Adrenal gland (tissue), 12 donors: ENCODE data around the gene LIPC. TPM values are rescaled to one million over a fixed set of nuclear protein-coding genes. Genes with fewer than 3 reads are reported as not detected.

Source experiments
- DNase-seq, 7 donors: peaks; one replicate each; pipeline ENCODE4 v3.0.0-alpha.2; 2019 to 2020
- H3K27ac ChIP-seq, 5 donors: fragments of 200-600 bp; sonication (generic) in 4 of 5; 1 replicate in 3 of 5; 2 replicates in 2 of 5; pipeline versions ENCODE4 v1.5.1 to v1.8.0; 2016 to 2020; ENCODE audit warnings: mild to moderate bottlenecking in 1 of 5
- H3K27me3 ChIP-seq: fragments of 200-600 bp; 2 replicates; pipeline ENCODE4 v1.8.0; 2021
- H3K36me3 ChIP-seq, 2 donors: fragments of 200-600 bp; replicated peaks in 1 of 2; 1 replicate in 1 of 2; 2 replicates in 1 of 2; pipeline versions ENCODE4 v1.5.1 to v1.8.0; 2018 to 2022
- H3K4me1 ChIP-seq, 2 donors: fragments of 200-600 bp; replicated peaks in 1 of 2; 1 replicate in 1 of 2; 2 replicates in 1 of 2; pipeline versions ENCODE4 v1.5.1 to v1.8.0; 2018 to 2021
- H3K4me3 ChIP-seq, 4 donors: fragments of 200-600 bp; sonication (generic) in 3 of 4; one replicate each; pipeline ENCODE4 v1.5.1; 2016 to 2018
- H3K9me3 ChIP-seq, 3 donors: fragments of 200-600 bp; sonication (generic) in 1 of 3; replicated peaks in 1 of 3; 1 replicate in 2 of 3; 2 replicates in 1 of 3; pipeline versions ENCODE4 v1.5.1 to v1.8.0; 2016 to 2021
- POLR2A ChIP-seq, 2 donors: fragments of 450-650 bp; IDR thresholded peaks; one replicate each; pipeline ENCODE4 v1.6.1; 2017; ENCODE audit warnings: antibody characterized with exemption in 2 of 2, mild to moderate bottlenecking in 2 of 2, moderate library complexity in 1 of 2
- WGBS, 4 donors: extraction: QIAGEN DNeasy Blood & Tissue Kit in 2 of 4; methylation state at CpG; one replicate each; pipeline versions ENCODE4 v1.1.5 to v1.1.7; 2013 to 2017; 5-methylcytosine and 5-hydroxymethylcytosine counted together
- intact Hi-C, 2 donors: fragments of 100-400 bp; cut with DNase I; formaldehyde crosslinking; loops; one replicate each; pipeline versions ENCODE4 v1.14.1 to v1.15.0; 2022 to 2023
- polyA plus RNA-seq, 3 donors: library from polyadenylated mRNA; stranded (reverse); fragments of 200-250 nt in 2 of 3; fragments of 350-450 nt in 1 of 3; fragmentation: Illumina TruSeq in 1 of 3; extraction: RNeasy Lipid Tissue Mini Kit (QIAGEN cat#74804) in 1 of 3; gene quantifications; one replicate each; pipeline ENCODE4 v1.2.3, GENCODE V29; 2013 to 2014
- total RNA-seq, 9 donors: library from RNA; depleted of rRNA in 4 of 9; stranded (reverse); fragments of >200 nt in 4 of 9; fragments of 120-200 nt in 1 of 9; fragmentation: NEBNext Ultra II Directional in 1 of 9; extraction: Animal tissue kit (Norgen Biotek cat#: 25700) in 1 of 9; gene quantifications; one replicate each; pipeline versions ENCODE4 v1.1.0 to v1.2.4, GENCODE V29; 2013 to 2023
- TF ChIP-seq, protein P1 (sequence below), 6 experiments: fragments of 450-650 bp in 4 of 6; fragments of 200-600 bp in 2 of 6; sonication (generic) in 1 of 6; IDR thresholded peaks; 1 replicate in 5 of 6; 2 replicates in 1 of 6; pipeline versions ENCODE4 v1.5.1 to v1.8.0; 2016 to 2021; ENCODE audit warnings: antibody characterized with exemption in 6 of 6, mild to moderate bottlenecking in 2 of 6, moderate library complexity in 1 of 6
- donor health status: healthy with polysubstance abuse.
- donor health status: Bipolar disorder and iron deficiency.
- donor health status: DM: yes; HTN: yes; CAD: no.
- donor health status: DM: no; HTN: no; CAD: no.
- donor health status: DM: no; HTN: no; CAD: no.
- donor health status: DM: yes; HTN: yes; CAD: no.

Gene LIPC
- total and polyA plus RNA-seq, 12 donors = 0.11 to 1.0 (median 0.24) TPM; not detected in 5

DNA sequence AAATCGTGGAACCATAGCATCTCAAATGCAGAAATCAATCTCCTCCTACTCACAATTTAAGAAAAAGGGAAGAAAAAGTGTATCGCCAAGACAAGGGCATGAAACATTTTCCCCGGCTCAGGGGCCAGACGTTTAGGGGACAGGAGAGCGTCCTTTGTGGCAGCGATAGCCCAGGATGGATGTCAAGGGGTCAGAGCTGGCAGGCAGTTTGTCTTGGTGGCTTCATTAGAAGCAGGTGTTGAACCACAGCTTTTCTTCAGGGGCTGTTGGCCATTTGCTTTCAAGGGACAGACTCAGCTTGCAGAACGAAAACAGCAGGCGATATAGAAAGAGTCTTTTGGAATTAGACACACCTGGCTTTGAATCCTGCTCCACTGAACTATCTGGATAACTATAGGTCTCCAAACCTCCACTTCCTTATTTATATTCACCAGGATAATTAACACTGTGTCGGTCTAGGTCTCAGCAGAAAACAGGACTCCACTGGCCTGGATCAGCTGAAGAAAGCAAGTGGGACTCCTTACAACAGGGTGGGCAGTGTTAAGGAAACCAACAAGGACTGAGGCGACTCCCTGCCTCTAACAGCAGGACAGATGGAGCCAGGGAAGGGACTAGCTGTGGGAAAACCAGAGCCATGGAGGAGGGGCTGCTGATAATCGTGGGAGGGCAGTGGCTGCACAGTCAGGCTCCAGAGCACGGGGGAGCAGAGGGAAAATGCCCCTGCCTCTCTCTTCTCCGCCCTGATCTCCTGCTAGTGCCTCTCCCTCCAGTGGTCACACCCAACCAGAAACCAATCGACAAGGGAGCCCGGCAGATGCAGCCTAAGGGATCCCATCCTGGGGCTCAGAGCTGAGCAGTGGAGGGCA lies 123.6 kb downstream of the LIPC start:
- TF ChIP-seq, protein P1, sequence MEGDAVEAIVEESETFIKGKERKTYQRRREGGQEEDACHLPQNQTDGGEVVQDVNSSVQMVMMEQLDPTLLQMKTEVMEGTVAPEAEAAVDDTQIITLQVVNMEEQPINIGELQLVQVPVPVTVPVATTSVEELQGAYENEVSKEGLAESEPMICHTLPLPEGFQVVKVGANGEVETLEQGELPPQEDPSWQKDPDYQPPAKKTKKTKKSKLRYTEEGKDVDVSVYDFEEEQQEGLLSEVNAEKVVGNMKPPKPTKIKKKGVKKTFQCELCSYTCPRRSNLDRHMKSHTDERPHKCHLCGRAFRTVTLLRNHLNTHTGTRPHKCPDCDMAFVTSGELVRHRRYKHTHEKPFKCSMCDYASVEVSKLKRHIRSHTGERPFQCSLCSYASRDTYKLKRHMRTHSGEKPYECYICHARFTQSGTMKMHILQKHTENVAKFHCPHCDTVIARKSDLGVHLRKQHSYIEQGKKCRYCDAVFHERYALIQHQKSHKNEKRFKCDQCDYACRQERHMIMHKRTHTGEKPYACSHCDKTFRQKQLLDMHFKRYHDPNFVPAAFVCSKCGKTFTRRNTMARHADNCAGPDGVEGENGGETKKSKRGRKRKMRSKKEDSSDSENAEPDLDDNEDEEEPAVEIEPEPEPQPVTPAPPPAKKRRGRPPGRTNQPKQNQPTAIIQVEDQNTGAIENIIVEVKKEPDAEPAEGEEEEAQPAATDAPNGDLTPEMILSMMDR (IDR thresholded peaks at IDR 0.05) = no peak
- TF ChIP-seq POLR2A (IDR thresholded peaks at IDR 0.05) = no peak

DNA sequence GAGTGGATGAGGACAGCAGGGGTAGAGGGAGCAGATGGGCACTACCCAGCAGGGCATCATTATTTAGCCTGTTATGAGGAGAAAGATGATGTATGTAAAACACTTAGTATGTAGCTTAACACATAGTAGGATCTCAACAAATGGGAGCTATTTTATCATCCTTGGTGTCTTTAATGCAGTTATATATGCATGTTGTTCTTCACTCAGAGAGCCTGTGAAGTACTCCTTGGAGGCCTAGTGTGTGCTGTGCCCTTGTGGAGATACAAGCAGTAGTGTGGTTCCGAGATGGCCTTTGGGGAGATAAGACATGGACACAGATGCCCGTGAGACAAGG lies 124.2 kb downstream of the LIPC start:
- Histone ChIP-seq H3K4me3 (no peak overlapping the region), H3K4me1 (peaks cover 0 to 10% of the 10 kb centered on the region in 2 donors), H3K27ac (no peak overlapping the region), H3K27me3 (no peaks in the 10 kb centered on the region), H3K9me3 (no peaks in the 10 kb centered on the region), H3K36me3 (no peaks in the 10 kb centered on the region)
- intact Hi-C loops = loop anchor here in 1 of 2 donors (10.0 kb wide), 1 partner anchor 281 kb away; no protein-coding TSS in a partner anchor
- DNase-seq = peak in 1 of 7 donors; percentile 9
- 56 to 67% (median 61%) methylated on average over 2 of the region's 2 CpGs for WGBS, 4 donors
- TF ChIP-seq, protein P1 (IDR thresholded peaks at IDR 0.05) = no peak
- no peak for TF ChIP-seq POLR2A (IDR thresholded peaks at IDR 0.05)

More for the DNA sequence above, 123.6 kb downstream of the LIPC start:
- WGBS, 4 donors = 81 to 91% (median 86%) methylated on average over 13 to 15 of the region's 15 CpGs
- Histone ChIP-seq H3K9me3 (no peaks in the 10 kb centered on the region), H3K4me1 (peaks cover 0 to 10% of the 10 kb centered on the region in 2 donors), H3K27me3 (no peaks in the 10 kb centered on the region), H3K36me3 (no peaks in the 10 kb centered on the region), H3K4me3 (no peak overlapping the region), H3K27ac (no peak overlapping the region)
- intact Hi-C loops = loop anchor here in 1 of 2 donors (10.0 kb wide), 1 partner anchor 281 kb away; no protein-coding TSS in a partner anchor
- DNase-seq = peak in 1 of 7 donors; percentile 38

DNA sequence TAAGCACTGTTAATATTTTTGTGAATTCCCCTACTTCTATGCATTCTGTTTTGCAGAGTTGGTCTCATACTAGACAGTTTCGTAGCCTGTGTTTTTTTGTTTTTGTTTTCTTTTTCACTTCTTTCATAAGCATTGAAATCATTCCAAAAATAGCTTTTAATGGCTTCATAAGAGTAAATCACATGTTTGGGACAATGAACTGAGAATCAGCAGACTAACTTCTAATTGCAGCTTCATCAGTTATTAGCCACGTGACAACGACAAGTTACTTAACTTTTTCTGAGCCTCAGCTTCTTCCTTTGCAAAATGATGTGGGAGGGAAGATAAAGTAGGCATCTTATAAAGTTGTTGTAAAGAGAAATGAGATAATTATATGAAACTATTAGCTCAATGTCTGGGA lies 124.8 kb downstream of the LIPC start:
- TF ChIP-seq POLR2A (IDR thresholded peaks at IDR 0.05) = no peak
- TF ChIP-seq, protein P1 (IDR thresholded peaks at IDR 0.05) = no peak
- intact Hi-C loops = loop anchor here in 1 of 2 donors (10.0 kb wide), 1 partner anchor 282 kb away; no protein-coding TSS in a partner anchor
- no peaks in the 10 kb centered on the region for H3K27me3 ChIP-seq
- WGBS, 4 donors = 51 to 65% (median 55%) methylated on average over 3 of the region's 3 CpGs
- H3K4me3 ChIP-seq = no peak overlapping the region
- H3K9me3 ChIP-seq = no peaks in the 10 kb centered on the region
- no peak overlapping the region for H3K27ac ChIP-seq
- DNase-seq = no peak
- H3K4me1 ChIP-seq = peaks cover 0 to 7% of the 10 kb centered on the region in 2 donors
- H3K36me3 ChIP-seq = no peaks in the 10 kb centered on the region

DNA sequence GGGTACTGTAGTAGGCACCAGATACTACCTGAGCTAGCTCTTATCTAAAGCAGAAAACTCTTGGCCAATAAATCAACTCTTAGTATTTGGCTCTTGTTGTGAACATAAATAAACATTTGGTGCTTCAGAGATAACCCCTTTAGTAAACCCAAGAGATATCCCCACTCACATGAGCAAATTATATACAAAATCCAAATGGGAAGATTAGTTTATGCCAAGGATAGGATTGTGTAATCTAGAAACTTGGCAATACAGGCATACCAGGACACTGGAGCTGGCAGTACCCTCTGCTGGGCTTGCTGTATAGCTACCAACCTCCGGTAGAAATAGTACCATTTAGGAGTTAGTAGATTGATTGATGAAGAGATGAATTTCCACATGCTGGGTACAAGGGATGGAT lies 127.0 kb downstream of the LIPC start:
- H3K4me3 ChIP-seq = no peak overlapping the region
- WGBS, 4 donors = 80 to 100% (median 91%) methylated on average over 1 of the region's 1 CpG
- H3K4me1 ChIP-seq = no peaks in the 10 kb centered on the region
- TF ChIP-seq, protein P1 (IDR thresholded peaks at IDR 0.05) = no peak
- no peak for TF ChIP-seq POLR2A (IDR thresholded peaks at IDR 0.05)
- no peaks in the 10 kb centered on the region for H3K36me3 ChIP-seq
- intact Hi-C loops = loop anchor here in 1 of 2 donors (10.0 kb wide), 1 partner anchor 284 kb away; no protein-coding TSS in a partner anchor
- H3K9me3 ChIP-seq = no peaks in the 10 kb centered on the region
- H3K27ac ChIP-seq = no peak overlapping the region
- H3K27me3 ChIP-seq = no peaks in the 10 kb centered on the region
- DNase-seq = peak in 1 of 7 donors; percentile 7
